T-helper 17 cell (primary cell): ENCODE measurements around the gene CREBBP. TPM values are rescaled to one million over a fixed set of nuclear protein-coding genes. Genes with fewer than 3 reads are reported as not detected.

ENCODE experiments used
- ATAC-seq: fragments of 150-1000 bp; cut with Tn5 transposase; 2 replicates; pipeline ENCODE4 v1.10.0; 2021; ENCODE audit warnings: mild to moderate bottlenecking, moderate library complexity
- DNase-seq, 3 donors: peaks; one replicate each; pipeline versions ENCODE4 v3.0.0 to v3.0.0-alpha.2; 2020 to 2021
- H3K9me3 ChIP-seq: one replicate; pipeline ENCODE4 v1.7.0; 2013; ENCODE audit warnings: low read length, mild to moderate bottlenecking; ENCODE audit not compliant: control insufficient read depth, poor library complexity, severe bottlenecking
- H3K27ac Mint-ChIP-seq: one replicate; pipeline ENCODE4 v1.8.0; 2022; ENCODE audit warnings: mild to moderate bottlenecking, moderate library complexity, mixed read lengths
- H3K27me3 Mint-ChIP-seq: one replicate; pipeline ENCODE4 v1.8.0; 2022; ENCODE audit warnings: mixed read lengths
- H3K36me3 Mint-ChIP-seq: one replicate; pipeline ENCODE4 v1.8.0; 2022; ENCODE audit warnings: low read depth, mixed read lengths
- H3K4me1 Mint-ChIP-seq: one replicate; pipeline ENCODE4 v1.8.0; 2022; ENCODE audit warnings: mild to moderate bottlenecking, mixed read lengths
- H3K4me3 Mint-ChIP-seq: one replicate; pipeline ENCODE4 v1.8.0; 2022; ENCODE audit warnings: mild to moderate bottlenecking, moderate library complexity, mixed read lengths
- total RNA-seq, 4 donors: library from RNA in 2 of 4; stranded (reverse) in 2 of 4; gene quantifications; one replicate each; pipeline ENCODE4 v1.2.3 and lab custom pipeline; 2022 to 2026

Gene CREBBP
- total RNA-seq, 2 donors from 2014 or later: 158 to 173 TPM

DNA sequence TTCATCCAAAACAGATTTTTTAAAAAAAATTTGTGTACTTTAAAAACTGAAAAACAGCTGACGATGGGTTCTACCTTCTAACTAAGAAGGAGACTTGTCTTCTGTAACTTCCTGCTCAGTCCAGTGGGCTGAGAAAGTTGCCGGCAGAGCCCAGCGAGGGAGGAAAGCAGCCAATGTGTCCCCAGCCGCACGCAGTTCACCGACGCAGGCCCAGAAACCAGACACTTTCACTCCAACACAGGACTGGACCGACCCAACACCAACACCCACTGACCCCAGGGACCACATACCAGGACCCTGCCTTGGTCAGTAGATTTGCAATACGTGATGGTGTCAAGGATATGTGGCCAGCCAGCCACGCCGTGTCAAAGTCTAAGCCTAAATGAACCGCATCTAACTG is 188.8 kb downstream of the CREBBP start:
- H3K4me1 Mint-ChIP-seq: peaks cover 16% of the 10 kb centered on the region
- no peaks in the 10 kb centered on the region for H3K9me3 ChIP-seq
- peaks cover 5% of the 10 kb centered on the region for H3K36me3 Mint-ChIP-seq
- ATAC-seq (no peak), DNase-seq (no peak)
- H3K27ac Mint-ChIP-seq: no peak overlapping the region
- H3K27me3 Mint-ChIP-seq: no peaks in the 10 kb centered on the region
- H3K4me3 Mint-ChIP-seq: no peak overlapping the region

DNA sequence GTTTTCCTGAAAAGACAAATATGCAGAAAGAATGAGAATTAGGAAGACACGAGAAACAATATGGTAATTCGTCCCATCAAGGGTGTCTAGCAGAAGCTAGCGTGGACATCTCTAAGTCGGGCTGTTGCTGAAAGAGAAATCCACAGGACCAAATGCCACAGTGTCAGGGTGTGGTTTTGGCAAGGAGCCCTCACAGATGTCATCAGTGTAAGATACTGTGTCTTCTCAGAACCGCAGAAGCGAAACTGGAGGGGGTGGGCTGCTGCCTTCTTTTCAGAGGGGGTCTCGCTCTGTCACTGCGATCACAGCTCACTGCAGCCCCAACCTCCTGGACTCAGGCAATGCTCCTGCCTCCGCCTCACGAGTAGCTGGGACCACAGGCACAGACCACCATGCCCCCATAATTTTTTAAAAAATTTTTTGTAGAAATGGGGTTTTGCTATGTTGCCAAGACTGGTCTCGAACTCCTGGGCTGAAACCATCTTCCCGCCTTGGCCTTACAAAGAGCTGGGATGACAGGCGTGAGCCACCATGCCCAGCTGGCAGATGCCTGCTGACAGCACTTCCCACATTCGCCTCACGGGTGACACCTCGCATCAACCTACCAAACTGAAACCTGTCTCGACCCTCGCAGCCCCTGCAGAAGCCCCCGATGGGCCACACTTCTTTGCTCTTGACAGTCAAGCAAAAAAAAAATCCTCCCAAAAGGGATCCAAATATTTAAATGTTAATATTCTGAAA is 189.4 kb downstream of the CREBBP start:
- no peaks in the 10 kb centered on the region for H3K9me3 ChIP-seq
- ATAC-seq: no peak
- no peak for DNase-seq
- peak overlapping the region; percentile 34 for H3K27ac Mint-ChIP-seq
- peaks cover 16% of the 10 kb centered on the region for H3K4me1 Mint-ChIP-seq
- H3K4me3 Mint-ChIP-seq: no peak overlapping the region
- H3K27me3 Mint-ChIP-seq: no peaks in the 10 kb centered on the region
- peaks cover 5% of the 10 kb centered on the region for H3K36me3 Mint-ChIP-seq

DNA sequence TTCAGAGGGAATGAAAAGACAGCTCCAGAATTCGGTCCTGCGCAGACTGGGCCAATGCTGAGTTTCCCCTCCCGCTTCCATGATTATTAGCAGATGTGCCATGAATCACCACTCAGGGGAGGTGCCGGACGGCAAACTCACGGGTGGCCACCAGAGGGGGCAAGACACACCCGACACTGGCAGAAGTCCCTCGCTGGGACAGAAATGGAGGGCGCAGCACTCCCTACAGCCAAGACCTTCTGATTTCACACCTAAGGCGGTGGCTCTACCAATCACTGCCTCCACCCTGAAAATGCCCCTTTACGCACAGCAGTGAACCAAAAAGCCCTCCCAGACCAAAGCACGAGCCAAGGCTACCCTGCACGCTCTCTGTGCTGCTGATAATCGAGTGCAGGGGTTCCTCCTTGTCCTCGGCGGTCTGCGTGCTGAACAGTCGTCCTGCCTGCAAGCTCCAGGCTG is 190.0 kb downstream of the CREBBP start:
- Mint-ChIP-seq H3K36me3 (peaks cover 5% of the 10 kb centered on the region), H3K27me3 (no peaks in the 10 kb centered on the region), H3K4me3 (no peak overlapping the region), H3K27ac (peak overlapping the region; percentile 34), H3K4me1 (peaks cover 16% of the 10 kb centered on the region)
- ATAC-seq (peak; percentile 99), DNase-seq (peak; percentile 62 to 77 (median 66))
- H3K9me3 ChIP-seq: no peaks in the 10 kb centered on the region

DNA sequence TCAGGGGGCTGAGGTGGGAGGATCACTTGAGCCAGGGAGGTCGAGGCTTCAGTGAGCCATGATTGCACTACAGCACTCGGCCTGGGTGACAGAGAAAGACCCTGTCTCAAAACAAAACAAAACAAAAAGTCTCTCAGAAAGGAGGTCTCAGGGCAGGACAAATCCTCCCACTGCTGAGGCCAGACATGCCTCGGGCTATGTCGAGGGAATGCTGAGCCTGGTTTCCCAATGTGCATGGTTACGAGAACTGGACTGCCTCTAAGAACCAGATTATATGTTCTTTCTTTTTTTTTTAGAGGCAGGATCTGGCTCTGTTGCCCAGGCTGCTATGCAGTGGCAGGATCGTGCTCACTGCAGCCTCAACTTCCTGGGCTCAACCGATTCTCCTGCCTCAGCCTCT is 190.8 kb downstream of the CREBBP start:
- no peaks in the 10 kb centered on the region for H3K9me3 ChIP-seq
- Mint-ChIP-seq H3K36me3 (peaks cover 5% of the 10 kb centered on the region), H3K4me3 (no peak overlapping the region), H3K27ac (no peak overlapping the region), H3K4me1 (peaks cover 13% of the 10 kb centered on the region), H3K27me3 (no peaks in the 10 kb centered on the region)
- ATAC-seq (no peak), DNase-seq (no peak)

DNA sequence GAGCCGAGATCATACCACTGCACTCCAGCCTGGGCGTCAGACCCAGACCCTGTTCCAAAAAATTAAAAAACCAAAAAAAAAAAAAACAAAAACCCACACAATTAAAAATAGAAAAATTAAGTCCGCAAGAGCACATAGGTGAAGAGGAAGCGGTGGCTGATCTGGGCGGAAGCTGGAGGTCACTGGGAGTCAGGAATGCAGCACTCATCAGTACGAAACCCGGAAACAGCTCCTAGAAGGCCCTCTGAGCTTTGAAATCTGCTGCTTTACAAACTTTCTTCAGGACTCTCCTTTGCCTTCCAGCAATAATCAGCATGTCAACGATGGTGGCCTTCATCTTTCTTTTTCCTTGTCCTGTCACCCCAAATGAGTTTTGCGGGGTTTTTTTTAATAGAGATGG is 192.7 kb downstream of the CREBBP start:
- Mint-ChIP-seq H3K36me3 (peaks cover 5% of the 10 kb centered on the region), H3K27ac (no peak overlapping the region), H3K27me3 (no peaks in the 10 kb centered on the region), H3K4me3 (no peak overlapping the region), H3K4me1 (peaks cover 11% of the 10 kb centered on the region)
- DNase-seq (no peak), ATAC-seq (no peak)
- no peaks in the 10 kb centered on the region for H3K9me3 ChIP-seq

DNA sequence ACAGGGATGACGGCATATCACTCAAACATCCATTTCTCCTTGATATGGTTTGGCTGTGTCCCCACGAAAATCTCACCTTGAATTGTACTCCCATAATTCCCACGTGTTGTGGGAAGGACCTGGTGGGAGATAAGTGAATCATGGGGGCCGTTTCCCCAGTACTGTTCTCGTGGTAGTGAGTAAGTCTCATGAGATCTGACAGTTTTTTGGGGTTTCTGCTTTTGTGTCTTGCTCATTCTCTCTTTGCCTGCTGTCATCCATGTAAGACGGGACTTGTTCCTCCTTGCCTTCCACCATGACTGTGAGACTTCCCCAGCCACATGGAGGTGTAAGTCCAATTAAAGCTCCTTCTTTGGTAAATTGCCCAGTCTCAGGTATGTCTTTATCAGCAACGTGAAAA is 193.5 kb downstream of the CREBBP start:
- H3K9me3 ChIP-seq: no peaks in the 10 kb centered on the region
- Mint-ChIP-seq H3K27me3 (no peaks in the 10 kb centered on the region), H3K27ac (peak overlapping the region; percentile 14), H3K4me3 (no peak overlapping the region), H3K4me1 (peaks cover 11% of the 10 kb centered on the region), H3K36me3 (peaks cover 5% of the 10 kb centered on the region)
- no peak for ATAC-seq
- no peak for DNase-seq

DNA sequence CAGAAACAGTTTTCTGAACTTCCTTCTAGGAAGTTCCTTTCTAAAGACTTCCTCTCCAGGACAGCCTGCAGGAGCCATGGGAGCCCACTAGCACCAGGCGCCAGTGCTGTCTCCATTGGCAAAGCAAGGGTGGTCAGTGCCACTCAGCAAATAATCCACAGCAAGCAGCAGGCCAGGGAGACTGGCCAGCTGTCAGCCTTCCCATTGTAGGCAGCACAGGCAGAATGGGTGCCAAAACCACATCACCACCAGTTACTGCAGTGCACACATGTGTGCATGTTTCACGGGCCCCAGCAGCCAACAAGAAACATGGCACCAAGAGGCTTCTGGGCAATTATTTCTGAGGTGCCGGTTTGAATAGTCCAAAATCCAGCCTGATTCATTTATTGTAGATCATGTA is 199.3 kb downstream of the CREBBP start:
- no peak for DNase-seq
- H3K36me3 Mint-ChIP-seq: no peaks in the 10 kb centered on the region
- no peaks in the 10 kb centered on the region for H3K9me3 ChIP-seq
- H3K27me3 Mint-ChIP-seq: no peaks in the 10 kb centered on the region
- no peak overlapping the region for H3K27ac Mint-ChIP-seq
- H3K4me1 Mint-ChIP-seq: peaks cover 2% of the 10 kb centered on the region
- no peak overlapping the region for H3K4me3 Mint-ChIP-seq
- no peak for ATAC-seq

DNA sequence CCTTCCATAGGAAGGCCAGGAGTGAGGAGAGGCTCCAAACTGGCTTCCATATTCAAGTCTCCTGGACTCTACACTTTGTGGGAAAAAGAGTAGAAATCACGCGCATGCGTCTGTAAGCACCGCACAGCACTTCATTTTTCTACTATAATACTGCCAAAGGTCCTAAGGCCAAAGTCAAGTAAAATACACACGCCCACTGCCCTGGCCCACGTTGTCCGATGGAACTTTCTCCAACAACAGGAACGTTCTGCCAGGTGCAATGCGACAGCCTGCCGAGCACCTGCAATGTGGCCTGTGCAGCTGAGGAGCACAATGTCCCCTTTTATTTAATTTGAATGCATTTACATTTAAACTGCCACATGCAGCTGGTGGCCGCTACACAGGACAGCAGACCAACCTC is 202.5 kb downstream of the CREBBP start:
- DNase-seq (no peak), ATAC-seq (no peak)
- no peaks in the 10 kb centered on the region for H3K9me3 ChIP-seq
- H3K4me3 Mint-ChIP-seq: no peak overlapping the region
- peak overlapping the region; percentile 8 for H3K27ac Mint-ChIP-seq
- H3K4me1 Mint-ChIP-seq: peaks cover 2% of the 10 kb centered on the region
- no peaks in the 10 kb centered on the region for H3K27me3 Mint-ChIP-seq
- H3K36me3 Mint-ChIP-seq: no peaks in the 10 kb centered on the region

DNA sequence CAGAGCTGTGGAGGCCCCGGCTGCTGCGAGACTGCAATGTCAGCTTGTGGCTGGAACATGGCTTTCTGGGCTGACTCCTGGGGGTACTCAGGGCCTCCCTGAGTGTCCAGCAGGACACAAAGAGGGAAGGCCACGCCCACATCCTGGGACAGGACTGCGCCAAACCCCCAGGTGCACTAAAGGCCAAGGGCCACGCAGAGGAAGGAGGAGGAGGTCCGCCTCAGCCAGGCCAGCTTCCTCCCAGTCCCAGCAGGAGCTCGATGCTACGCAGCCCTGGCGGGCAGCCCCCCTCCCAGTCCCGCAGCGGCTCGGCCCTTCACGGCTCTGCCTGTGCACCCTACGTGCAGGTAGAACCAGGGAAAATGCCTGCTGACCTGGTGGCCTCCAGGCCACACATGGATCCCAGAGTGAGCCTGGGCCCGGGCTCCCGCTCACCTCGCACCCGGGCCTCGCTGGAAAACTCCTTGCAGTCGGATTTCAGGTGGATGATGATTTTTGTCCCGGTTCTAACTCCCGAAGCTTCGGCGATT is 204.8 kb downstream of the CREBBP start:
- no peak for ATAC-seq
- H3K4me1 Mint-ChIP-seq: no peaks in the 10 kb centered on the region
- DNase-seq: no peak
- H3K27me3 Mint-ChIP-seq: no peaks in the 10 kb centered on the region
- no peak overlapping the region for H3K27ac Mint-ChIP-seq
- H3K36me3 Mint-ChIP-seq: no peaks in the 10 kb centered on the region
- no peak overlapping the region for H3K4me3 Mint-ChIP-seq
- no peaks in the 10 kb centered on the region for H3K9me3 ChIP-seq

Other genes starting within 250 kb of the CREBBP start
- 10 to 100 TPM; 19.6 to 21.5 TPM for gene DNASE1, start 226.0 kb downstream of the CREBBP start, total RNA-seq
- 10 to 100 TPM; 77.2 to 80.4 TPM for gene TRAP1, start 163.2 kb downstream of the CREBBP start, total RNA-seq
- gene ADCY9, start 235.7 kb upstream of the CREBBP start, total RNA-seq: 10 to 100 TPM; 11.5 to 12.6 TPM